ENCODE results near the gene C20orf141.

C20orf141 gene

DNA sequence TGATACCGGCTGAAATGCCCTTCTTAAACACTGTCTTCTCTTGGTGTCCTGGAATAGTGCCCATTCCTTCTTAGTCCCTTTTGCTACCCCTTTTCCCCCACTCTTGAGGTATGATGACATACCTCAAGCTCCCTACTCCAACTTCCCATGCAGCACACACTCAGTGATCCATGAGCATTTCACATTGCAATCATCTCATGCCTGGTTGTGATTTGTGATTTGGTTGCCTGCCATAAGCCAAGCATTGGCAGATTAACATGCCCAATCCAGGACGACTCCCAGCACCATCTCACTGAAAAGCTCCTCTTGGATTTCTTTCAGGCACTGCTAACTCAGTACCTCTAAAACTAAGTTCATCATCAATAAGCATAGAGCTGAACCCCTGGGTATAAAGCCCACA lies 43.8 kb downstream of the C20orf141 start:
- DNase-seq (ENCODE audit: extremely low read depth, insufficient read length) = no peak
- H3K27me3 ChIP-seq (replicated peaks; ENCODE audit: control insufficient read depth, insufficient read depth, low read length) = no peaks in the 10 kb centered on the region
- TF ChIP-seq, protein P1, sequence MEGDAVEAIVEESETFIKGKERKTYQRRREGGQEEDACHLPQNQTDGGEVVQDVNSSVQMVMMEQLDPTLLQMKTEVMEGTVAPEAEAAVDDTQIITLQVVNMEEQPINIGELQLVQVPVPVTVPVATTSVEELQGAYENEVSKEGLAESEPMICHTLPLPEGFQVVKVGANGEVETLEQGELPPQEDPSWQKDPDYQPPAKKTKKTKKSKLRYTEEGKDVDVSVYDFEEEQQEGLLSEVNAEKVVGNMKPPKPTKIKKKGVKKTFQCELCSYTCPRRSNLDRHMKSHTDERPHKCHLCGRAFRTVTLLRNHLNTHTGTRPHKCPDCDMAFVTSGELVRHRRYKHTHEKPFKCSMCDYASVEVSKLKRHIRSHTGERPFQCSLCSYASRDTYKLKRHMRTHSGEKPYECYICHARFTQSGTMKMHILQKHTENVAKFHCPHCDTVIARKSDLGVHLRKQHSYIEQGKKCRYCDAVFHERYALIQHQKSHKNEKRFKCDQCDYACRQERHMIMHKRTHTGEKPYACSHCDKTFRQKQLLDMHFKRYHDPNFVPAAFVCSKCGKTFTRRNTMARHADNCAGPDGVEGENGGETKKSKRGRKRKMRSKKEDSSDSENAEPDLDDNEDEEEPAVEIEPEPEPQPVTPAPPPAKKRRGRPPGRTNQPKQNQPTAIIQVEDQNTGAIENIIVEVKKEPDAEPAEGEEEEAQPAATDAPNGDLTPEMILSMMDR (IDR thresholded peaks at IDR 0.05; ENCODE audit: insufficient read depth, low read length, poor library complexity, severe bottlenecking) = no peak
- H3K36me3 ChIP-seq (ENCODE audit: control insufficient read depth, insufficient read depth, low read length) = peaks cover 16% of the 10 kb centered on the region
- no peak overlapping the region for H3K4me3 ChIP-seq (replicated peaks; ENCODE audit: low read depth, low read length)

DNA sequence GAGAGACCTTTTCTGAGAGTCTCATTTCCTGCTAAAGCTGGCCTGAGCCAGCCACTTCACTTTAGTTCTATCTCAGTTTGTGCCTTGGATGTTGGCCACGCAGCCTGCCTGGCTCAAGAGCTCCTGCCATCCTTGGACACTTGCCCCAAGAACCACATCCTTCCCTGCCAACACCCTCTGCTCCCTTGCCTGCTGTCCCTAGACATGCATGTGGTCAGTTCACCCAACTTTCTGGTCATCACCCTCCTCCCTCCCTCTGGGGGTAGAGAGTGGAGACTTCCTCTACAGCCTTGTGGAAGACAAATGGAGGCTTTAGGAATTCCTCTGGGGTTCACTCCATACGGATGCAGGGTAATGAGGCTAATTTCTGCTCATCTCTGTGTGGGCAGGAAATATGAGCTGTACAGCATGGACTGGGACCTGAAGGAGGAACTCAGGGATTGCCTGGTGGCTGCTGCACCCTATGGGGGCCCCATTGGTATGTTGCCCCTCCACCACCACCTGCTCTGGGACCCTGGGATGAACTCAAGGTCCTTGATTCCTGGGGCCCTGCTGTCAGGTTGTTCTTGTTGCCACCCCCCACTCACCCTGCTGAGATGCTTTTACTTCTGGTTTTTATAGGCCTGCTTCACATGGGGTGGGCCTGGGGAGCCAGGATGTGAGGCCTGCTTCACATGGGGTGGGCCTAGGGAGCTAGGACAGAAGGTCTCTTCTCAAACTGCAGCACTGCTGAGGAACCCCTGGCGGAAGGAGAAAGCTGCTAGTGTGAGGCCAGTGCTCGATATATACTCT lies 44.7 kb downstream of the C20orf141 start:
- H3K27me3 ChIP-seq (replicated peaks; ENCODE audit: control insufficient read depth, insufficient read depth, low read length) = no peaks in the 10 kb centered on the region
- TF ChIP-seq, protein P1 (IDR thresholded peaks at IDR 0.05; ENCODE audit: insufficient read depth, low read length, poor library complexity, severe bottlenecking) = no peak
- H3K4me3 ChIP-seq (replicated peaks; ENCODE audit: low read depth, low read length) = no peak overlapping the region
- H3K36me3 ChIP-seq (ENCODE audit: control insufficient read depth, insufficient read depth, low read length) = peaks cover 21% of the 10 kb centered on the region
- DNase-seq (ENCODE audit: extremely low read depth, insufficient read length) = no peak

DNA sequence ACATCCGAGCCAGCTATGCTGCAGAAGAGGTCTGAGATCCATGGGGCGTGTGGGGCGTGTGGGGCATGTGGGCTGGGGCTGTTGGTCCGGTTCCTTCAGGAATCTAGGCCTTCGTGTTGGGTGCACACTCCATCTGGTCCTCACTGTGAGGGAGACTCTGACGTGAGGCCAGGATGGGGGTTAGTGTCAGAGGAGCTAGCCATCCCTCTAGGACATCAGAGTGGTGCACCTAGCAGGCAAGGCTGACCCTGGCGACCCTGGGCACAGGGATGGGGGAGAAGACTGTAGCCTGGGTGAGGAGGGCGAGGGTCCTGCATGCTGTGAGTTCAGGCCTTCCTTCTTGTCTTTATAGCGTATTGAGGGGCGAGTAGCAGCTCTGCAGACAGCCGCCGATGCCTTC lies 49.8 kb downstream of the C20orf141 start:
- Histone ChIP-seq H3K4me3 (replicated peaks; ENCODE audit: low read depth, low read length) (no peak overlapping the region), H3K27me3 (replicated peaks; ENCODE audit: control insufficient read depth, insufficient read depth, low read length) (no peaks in the 10 kb centered on the region), H3K36me3 (ENCODE audit: control insufficient read depth, insufficient read depth, low read length) (peaks cover 29% of the 10 kb centered on the region)
- no peak for DNase-seq (ENCODE audit: extremely low read depth, insufficient read length)
- TF ChIP-seq, protein P1 (IDR thresholded peaks at IDR 0.05; ENCODE audit: insufficient read depth, low read length, poor library complexity, severe bottlenecking) = no peak

- TF ChIP-seq, protein P1 (IDR thresholded peaks at IDR 0.05; ENCODE audit: insufficient read depth, low read length, poor library complexity, severe bottlenecking) = no peak
- peaks cover 29% of the 10 kb centered on the region for H3K36me3 ChIP-seq (ENCODE audit: control insufficient read depth, insufficient read depth, low read length)
- no peak for DNase-seq (ENCODE audit: extremely low read depth, insufficient read length)
- H3K4me3 ChIP-seq (replicated peaks; ENCODE audit: low read depth, low read length) = no peak overlapping the region
- H3K27me3 ChIP-seq (replicated peaks; ENCODE audit: control insufficient read depth, insufficient read depth, low read length) = no peaks in the 10 kb centered on the region
Measured at GRCh38 chr20:2865101-2865500, 50.3 kb downstream of the C20orf141 start.
